ENCODE measurements around the gene DICER1. TPM values are rescaled to one million over a fixed set of nuclear protein-coding genes. Genes with fewer than 3 reads are reported as not detected.

The DICER1 gene
- total RNA-seq, 1 experiment from 2014 or later, result 32.7 TPM

GRCh38 chr14:95043314-95043713, 114.0 kb downstream of the DICER1 start:
- ATAC-seq, result no peak
- no TSS peak for BruUV-seq (replicated peaks)

GRCh38 chr14:95041477-95042020, 115.8 kb downstream of the DICER1 start:
- intact Hi-C loops (cut with micrococcal nuclease; ENCODE audit: unreplicated experiment), result no loop called here
- ATAC-seq (no peak), DNase-seq (ENCODE audit: low read depth, low spot score) (no peak)
- BruUV-seq (replicated peaks), result no TSS peak
- H3K36me3 ChIP-seq (ENCODE audit: control insufficient read depth, insufficient read depth, low read length), result no peaks in the 10 kb centered on the region
- no peak overlapping the region for H3K4me3 ChIP-seq (ENCODE audit: low read depth in 2 of 2, low read length in 2 of 2)
- ChIA-PET CTCF (no interaction called here), POLR2A (no interaction called here)
- H3K27ac ChIP-seq (ENCODE audit: low read length), result no peak overlapping the region
- H3K4me1 ChIP-seq (ENCODE audit: control insufficient read depth, insufficient read depth, low read length), result no peaks in the 10 kb centered on the region
- no peaks in the 10 kb centered on the region for H3K9me3 ChIP-seq (ENCODE audit: control insufficient read depth, insufficient read depth, low read depth, low read length)
- no peak for TF ChIP-seq CTCF (IDR thresholded peaks at IDR 0.05)
- no peak for TF ChIP-seq REST (IDR thresholded peaks at IDR 0.05; ENCODE audit: insufficient read depth in 1 of 2, low read depth in 2 of 2, low read length in 1 of 2)
- no peak for TF ChIP-seq POLR2AphosphoS5 (IDR thresholded peaks at IDR 0.05; ENCODE audit: low read depth, low read length)
- no peak for TF ChIP-seq SIN3A (IDR thresholded peaks at IDR 0.05; ENCODE audit: borderline replicate concordance, insufficient read depth, low read depth, low read length)
- TF ChIP-seq TCF7L2 (IDR thresholded peaks at IDR 0.05; ENCODE audit: low read depth, low read length), result no peak
- no peaks in the 10 kb centered on the region for H3K27me3 ChIP-seq (ENCODE audit: control insufficient read depth, insufficient read depth, low read length)
- in situ Hi-C loops (cut with HindIII; ENCODE audit: low pct_unique_long_range_greater_than_20kb, low sequenced_read_pairs), result no loop called here

More at GRCh38 chr14:95043314-95043713, 114.0 kb downstream of the DICER1 start:
- Histone ChIP-seq H3K27me3 (ENCODE audit: control insufficient read depth, insufficient read depth, low read length) (no peaks in the 10 kb centered on the region), H3K27ac (ENCODE audit: low read length) (no peak overlapping the region), H3K36me3 (ENCODE audit: control insufficient read depth, insufficient read depth, low read length) (no peaks in the 10 kb centered on the region), H3K9me3 (ENCODE audit: control insufficient read depth, insufficient read depth, low read depth, low read length) (no peaks in the 10 kb centered on the region), H3K4me1 (ENCODE audit: control insufficient read depth, insufficient read depth, low read length) (no peaks in the 10 kb centered on the region), H3K4me3 (ENCODE audit: low read depth in 2 of 2, low read length in 2 of 2) (no peak overlapping the region)
- intact Hi-C loops (cut with micrococcal nuclease; ENCODE audit: unreplicated experiment), result no loop called here
- in situ Hi-C loops (cut with HindIII; ENCODE audit: low pct_unique_long_range_greater_than_20kb, low sequenced_read_pairs), result no loop called here
- no peak for DNase-seq (ENCODE audit: low read depth, low spot score)
- CTCF ChIA-PET, result no interaction called here
- TF ChIP-seq TCF7L2 (IDR thresholded peaks at IDR 0.05; ENCODE audit: low read depth, low read length) (no peak), POLR2AphosphoS5 (IDR thresholded peaks at IDR 0.05; ENCODE audit: low read depth, low read length) (no peak), REST (IDR thresholded peaks at IDR 0.05; ENCODE audit: insufficient read depth in 1 of 2, low read depth in 2 of 2, low read length in 1 of 2) (no peak), CTCF (IDR thresholded peaks at IDR 0.05) (no peak), SIN3A (IDR thresholded peaks at IDR 0.05; ENCODE audit: borderline replicate concordance, insufficient read depth, low read depth, low read length) (no peak)
- POLR2A ChIA-PET, result no interaction called here
